Endothelial cell of umbilical vein (primary cell): ENCODE measurements around the gene PBX2. TPM values are rescaled to one million over a fixed set of nuclear protein-coding genes. Genes with fewer than 3 reads are reported as not detected.

Source experiments
- BruUV-seq: library from RNA; stranded (reverse); fragments of 400-500 nt; replicated peaks from 2 replicates; lab custom pipeline; 2021; lab: Mats Ljungman, UMichigan
- CTCF ChIA-PET: fragments of 300-600, 350-600 bp; sonication (Branson Sonifier 250); formaldehyde crosslinking; loops from one replicate; lab custom pipeline; 2021; ENCODE audit warnings: antibody characterized with exemption, inconsistent platforms; lab: Charles Lee
- POLR2A ChIA-PET: fragments of 300-600, 350-600 bp; sonication (Branson Sonifier 250); formaldehyde crosslinking; loops from one replicate; lab custom pipeline; 2021; ENCODE audit warnings: antibody characterized with exemption, inconsistent platforms; lab: Charles Lee
- DNase-seq: peaks from one replicate; pipeline ENCODE4 v3.0.0-alpha.2; 2011; ENCODE audit warnings: low read depth, low spot score
- FAIRE-seq: peaks from 2 replicates; lab custom pipeline; 2011; peaks lifted over from hg19 to GRCh38; lab: Jason Lieb, UNC
- H2AFZ ChIP-seq: 2 replicates; pipeline ENCODE4 v1.6.0; 2012; ENCODE audit warnings: low read depth, low read length, control low read depth, inconsistent platforms
- H3K27ac ChIP-seq: 2 replicates; pipeline ENCODE4 v1.5.1; 2011; ENCODE audit warnings: low read depth, mild to moderate bottlenecking, control low read depth, low read length, moderate library complexity; ENCODE audit not compliant: insufficient read depth
- H3K27me3 ChIP-seq, 2 experiments: 2 replicates each; pipeline versions ENCODE4 v1.6.0 to v1.6.1; 2011; ENCODE audit warnings: low read length in 2 of 2, mixed read lengths in 1 of 2; ENCODE audit not compliant: control insufficient read depth in 2 of 2, insufficient read depth in 2 of 2
- H3K36me3 ChIP-seq, 2 experiments: 2 replicates in 1 of 2; 3 replicates in 1 of 2; pipeline ENCODE4 v1.5.1; 2011; ENCODE audit warnings: low read length in 2 of 2, mild to moderate bottlenecking in 1 of 2, moderate library complexity in 1 of 2; ENCODE audit not compliant: control insufficient read depth in 2 of 2, insufficient read depth in 2 of 2; ENCODE audit errors: extremely low read depth in 1 of 2
- H3K4me1 ChIP-seq: 3 replicates; pipeline ENCODE4 v1.5.1; 2011; ENCODE audit warnings: mild to moderate bottlenecking, low read length; ENCODE audit not compliant: control insufficient read depth, insufficient read depth; ENCODE audit errors: extremely low read depth
- H3K4me2 ChIP-seq: 2 replicates; pipeline ENCODE4 v1.6.1; 2011; ENCODE audit warnings: low read length, control low read depth, mixed read lengths; ENCODE audit not compliant: insufficient read depth
- H3K4me3 ChIP-seq, 3 experiments: fragments of 200-600 bp in 1 of 3; sonication (generic), shearing (Covaris generic) in 1 of 3; replicated peaks in 1 of 3; 2 replicates each; pipeline ENCODE4 v1.5.1; 2011 to 2016; ENCODE audit warnings: control low read depth in 3 of 3, low read length in 3 of 3, mild to moderate bottlenecking in 2 of 3, inconsistent platforms in 1 of 3, low read depth in 1 of 3, moderate library complexity in 1 of 3; ENCODE audit not compliant: insufficient read depth in 1 of 3
- H3K79me2 ChIP-seq: 2 replicates; pipeline ENCODE4 v1.6.0; 2012; ENCODE audit warnings: low read length, inconsistent platforms; ENCODE audit not compliant: control insufficient read depth, insufficient read depth
- H3K9ac ChIP-seq: replicated peaks from 2 replicates; pipeline ENCODE3; 2011; ENCODE audit warnings: low read length, control low read depth; ENCODE audit not compliant: insufficient read depth; ENCODE audit errors: extremely low read depth
- H3K9me1 ChIP-seq: replicated peaks from 3 replicates; pipeline ENCODE4 v1.6.0; 2011; ENCODE audit warnings: mild to moderate bottlenecking, low read length; ENCODE audit not compliant: control insufficient read depth, insufficient read depth; ENCODE audit errors: extremely low read depth
- H3K9me3 ChIP-seq: replicated peaks from 2 replicates; pipeline ENCODE4 v1.5.1; 2012; ENCODE audit warnings: low read length, inconsistent platforms; ENCODE audit not compliant: control insufficient read depth, insufficient read depth
- H4K20me1 ChIP-seq: replicated peaks from 2 replicates; pipeline ENCODE3; 2011; ENCODE audit warnings: mild to moderate bottlenecking, low read length; ENCODE audit not compliant: control insufficient read depth, insufficient read depth; ENCODE audit errors: extremely low read depth
- EZH2 ChIP-seq: IDR thresholded peaks from 2 replicates; pipeline ENCODE4 v1.6.1; 2012; ENCODE audit warnings: borderline replicate concordance, low read depth, mild to moderate bottlenecking, moderate library complexity, low read length, inconsistent platforms; ENCODE audit not compliant: severe bottlenecking
- GATA2 ChIP-seq: IDR thresholded peaks from 2 replicates; pipeline ENCODE4 v1.7.0; 2011; ENCODE audit warnings: low read depth, mild to moderate bottlenecking, moderate library complexity, mixed read lengths, low read length; ENCODE audit not compliant: insufficient read length, insufficient read depth
- POLR2A ChIP-seq: IDR thresholded peaks from 2 replicates; pipeline ENCODE4 v1.6.1; 2012; ENCODE audit warnings: low read depth, mild to moderate bottlenecking, control low read depth, low read length
- POLR2AphosphoS5 ChIP-seq: IDR thresholded peaks from 2 replicates; pipeline ENCODE4 v1.6.1; 2012; ENCODE audit warnings: low read depth, mild to moderate bottlenecking, control low read depth, low read length, moderate library complexity; ENCODE audit not compliant: insufficient read depth
- dilution Hi-C: fragments of 300-500 bp; cut with MboI; formaldehyde crosslinking; loops from one replicate; pipeline ENCODE4 v1.15.0; 2019; ENCODE audit warnings: low sequenced_read_pairs; ENCODE audit not compliant: extremely low pct_ligation_motif_present
- intact Hi-C: fragments of 100-400 bp; cut with micrococcal nuclease; formaldehyde crosslinking; loops from one replicate; pipeline ENCODE4 v1.10.0; 2022
- polyA plus RNA-seq, 4 experiments: library from polyadenylated mRNA; depleted of rRNA in 3 of 4; stranded (reverse) in 3 of 4; unstranded in 1 of 4; fragments of >200 nt; gene quantifications; 2 replicates each; pipeline versions ENCODE4 v1.2.1 to v1.2.3, GENCODE V29; 2011 to 2012; ENCODE audit warnings: missing spikeins in 1 of 4
- total RNA-seq: library from RNA; stranded (reverse); gene quantifications from 2 replicates; pipeline ENCODE4 v1.2.3, GENCODE V29; 2021
- TF ChIP-seq, protein P1 (sequence below), 2 donors: IDR thresholded peaks; 1 replicate in 1 of 2; 2 replicates in 1 of 2; pipeline ENCODE4 v1.5.1; 2011; ENCODE audit warnings: low read length in 2 of 2, mild to moderate bottlenecking in 2 of 2, moderate library complexity in 2 of 2, control low read depth in 1 of 2, inconsistent platforms in 1 of 2, low read depth in 1 of 2; ENCODE audit not compliant: insufficient read depth in 1 of 2; ENCODE audit errors: extremely low read depth in 1 of 2

Gene PBX2
- total and polyA plus RNA-seq, 2 donors (not counting 3 experiments of a cell fraction or from before 2014, with no cell fraction given): 82.3 to 100 TPM

GRCh38 chr6:32198345-32198696 lies 8.3 kb upstream of the PBX2 start:
- FAIRE-seq (no peak), DNase-seq (no peak)
- no peaks in the 10 kb centered on the region for H3K27me3 ChIP-seq
- H3K36me3 ChIP-seq: peaks cover 2 to 5% of the 10 kb centered on the region in 2 experiments
- no peaks in the 10 kb centered on the region for H3K79me2 ChIP-seq
- no peaks in the 10 kb centered on the region for H3K9me1 ChIP-seq
- CTCF ChIA-PET: interaction anchor here (1.0 kb wide), 1 partner anchor 640 kb away, joined by 3 read pairs; the partner anchor contains the start of gene TAP2
- no peak overlapping the region for H3K4me3 ChIP-seq
- H2AFZ ChIP-seq: no peak overlapping the region
- POLR2A ChIA-PET: no interaction called here
- H4K20me1 ChIP-seq: no peaks in the 10 kb centered on the region
- dilution Hi-C loops (no loop called here), intact Hi-C loops (loop anchor here (10.0 kb wide), 2 partner anchors 154 to 534 kb away; partner anchors contain the start of genes C6orf47, CSNK2B, GPANK1 and LY6G5B)
- no TSS peak for BruUV-seq
- no peaks in the 10 kb centered on the region for H3K9me3 ChIP-seq
- H3K9ac ChIP-seq: no peak overlapping the region
- no peak for TF ChIP-seq POLR2A
- no peak for TF ChIP-seq EZH2
- no peak overlapping the region for H3K4me2 ChIP-seq
- peak overlapping the region; percentile 13 for H3K27ac ChIP-seq
- peaks cover 19% of the 10 kb centered on the region for H3K4me1 ChIP-seq

DNA sequence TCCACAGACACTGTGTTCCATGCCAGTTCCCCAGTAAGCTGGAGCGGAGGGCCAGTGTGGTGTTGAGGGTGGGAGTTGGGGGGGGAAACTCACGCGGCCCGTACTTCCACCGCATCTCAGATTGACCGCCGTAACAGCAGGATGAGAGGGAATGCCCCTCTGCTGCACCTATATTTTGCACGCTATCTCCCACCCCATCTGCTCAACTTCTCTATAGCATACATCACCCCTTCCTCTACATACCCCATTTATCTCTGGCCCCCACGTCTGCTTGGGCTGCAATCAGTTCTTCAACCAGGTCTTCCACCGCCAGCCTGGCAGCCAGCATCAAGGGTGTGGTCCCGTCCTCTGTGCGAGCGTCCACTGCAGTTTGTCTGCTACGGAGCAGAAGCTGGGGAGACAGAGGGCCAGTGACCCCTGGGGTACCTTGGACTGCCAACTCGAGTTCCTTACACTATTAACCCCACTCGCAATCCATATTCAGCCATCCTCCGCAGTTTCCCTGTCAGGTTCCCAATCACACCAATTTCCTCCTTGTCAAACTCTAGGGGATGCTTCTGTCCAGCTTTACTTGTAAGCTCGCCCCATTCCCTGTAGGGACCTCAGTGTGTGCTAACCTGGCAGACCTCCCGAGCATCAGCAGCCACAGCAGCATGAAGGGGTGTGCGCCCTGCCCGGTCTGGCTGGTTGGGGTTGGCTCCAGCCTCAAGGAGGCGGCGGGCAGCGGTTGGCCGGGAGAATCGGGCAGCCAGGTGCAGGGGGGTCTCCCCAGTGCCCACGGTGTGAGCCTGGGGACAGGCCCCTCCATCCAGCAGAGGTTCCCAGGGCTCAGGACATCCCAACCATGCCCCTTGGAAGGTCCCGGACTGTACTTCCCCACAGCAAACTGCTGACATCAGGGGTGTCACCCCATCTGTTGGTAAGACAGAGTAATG lies 6.9 kb upstream of the PBX2 start:
- no peak for FAIRE-seq
- intact Hi-C loops: loop anchor here (1.0 to 10.0 kb wide), 5 partner anchors 48 to 532 kb away; partner anchors contain the start of genes C6orf47, CSNK2B, GPANK1 and LY6G5B
- peaks cover 3% of the 10 kb centered on the region for H3K79me2 ChIP-seq

More for the DNA sequence above, 6.9 kb upstream of the PBX2 start:
- no peak overlapping the region for H2AFZ ChIP-seq
- dilution Hi-C loops: no loop called here
- peak overlapping the region; percentile 13 for H3K4me2 ChIP-seq
- no peaks in the 10 kb centered on the region for H3K27me3 ChIP-seq
- CTCF ChIA-PET: interaction anchor here (0.9 to 1.6 kb wide), 5 partner anchors 45 to 641 kb away, joined by 3 to 7 read pairs (median 3); partner anchors contain the start of genes PRRT1 and TAP2
- H3K36me3 ChIP-seq: peaks cover 2 to 5% of the 10 kb centered on the region in 2 experiments
- H3K4me3 ChIP-seq: peak overlapping the region in 2 of 3 experiments; percentile 6 to 48
- H4K20me1 ChIP-seq: no peaks in the 10 kb centered on the region
- H3K4me1 ChIP-seq: peaks cover 29% of the 10 kb centered on the region
- no TSS peak for BruUV-seq
- no peaks in the 10 kb centered on the region for H3K9me1 ChIP-seq
- peak; percentile 53 for DNase-seq
- H3K9ac ChIP-seq: peak overlapping the region; percentile 99
- TF ChIP-seq GATA2: no peak
- peak; percentile 48 for TF ChIP-seq POLR2AphosphoS5
- TF ChIP-seq, protein P1, sequence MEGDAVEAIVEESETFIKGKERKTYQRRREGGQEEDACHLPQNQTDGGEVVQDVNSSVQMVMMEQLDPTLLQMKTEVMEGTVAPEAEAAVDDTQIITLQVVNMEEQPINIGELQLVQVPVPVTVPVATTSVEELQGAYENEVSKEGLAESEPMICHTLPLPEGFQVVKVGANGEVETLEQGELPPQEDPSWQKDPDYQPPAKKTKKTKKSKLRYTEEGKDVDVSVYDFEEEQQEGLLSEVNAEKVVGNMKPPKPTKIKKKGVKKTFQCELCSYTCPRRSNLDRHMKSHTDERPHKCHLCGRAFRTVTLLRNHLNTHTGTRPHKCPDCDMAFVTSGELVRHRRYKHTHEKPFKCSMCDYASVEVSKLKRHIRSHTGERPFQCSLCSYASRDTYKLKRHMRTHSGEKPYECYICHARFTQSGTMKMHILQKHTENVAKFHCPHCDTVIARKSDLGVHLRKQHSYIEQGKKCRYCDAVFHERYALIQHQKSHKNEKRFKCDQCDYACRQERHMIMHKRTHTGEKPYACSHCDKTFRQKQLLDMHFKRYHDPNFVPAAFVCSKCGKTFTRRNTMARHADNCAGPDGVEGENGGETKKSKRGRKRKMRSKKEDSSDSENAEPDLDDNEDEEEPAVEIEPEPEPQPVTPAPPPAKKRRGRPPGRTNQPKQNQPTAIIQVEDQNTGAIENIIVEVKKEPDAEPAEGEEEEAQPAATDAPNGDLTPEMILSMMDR (IDR thresholded peaks at IDR 0.05; ENCODE audit: extremely low read depth in 1 of 2, insufficient read depth in 1 of 2, low read depth in 1 of 2, low read length in 2 of 2): no peak
- POLR2A ChIA-PET: interaction anchor here (0.6 to 1.6 kb wide), 3 partner anchors 18 to 48 kb away, joined by 3 to 4 read pairs (median 4); no protein-coding TSS in a partner anchor
- peak overlapping the region; percentile 99 for H3K27ac ChIP-seq
- no peaks in the 10 kb centered on the region for H3K9me3 ChIP-seq
